Smooth muscle cell (in vitro differentiated cells): Measurements from ENCODE around the gene IRF2BP1. TPM values are rescaled to one million over a fixed set of nuclear protein-coding genes. Genes with fewer than 3 reads are reported as not detected.

Experiments used
- DNase-seq: peaks from one replicate; lab custom pipeline; 2025; ENCODE audit not compliant: unreplicated experiment; lab: John Stamatoyannopoulos, UW
- H2AFZ ChIP-seq: fragments of 200-600 bp; sonication (generic); 2 replicates; pipeline ENCODE4 v1.6.0; 2016; ENCODE audit warnings: antibody characterized with exemption, low read depth, mild to moderate bottlenecking
- H3F3A ChIP-seq: fragments of 200-600 bp; sonication (generic); 2 replicates; pipeline ENCODE4 v1.6.0; 2017; ENCODE audit warnings: antibody characterized with exemption, low read depth
- H3K27ac ChIP-seq: fragments of 200-600 bp; sonication (generic); 2 replicates; pipeline ENCODE4 v1.5.1; 2016; ENCODE audit warnings: low read depth, mild to moderate bottlenecking
- H3K27me3 ChIP-seq: fragments of 200-600 bp; sonication (generic); 2 replicates; pipeline ENCODE4 v1.6.1; 2016; ENCODE audit warnings: low read depth, mild to moderate bottlenecking
- H3K36me3 ChIP-seq: fragments of 200-600 bp; sonication (generic); 2 replicates; pipeline ENCODE4 v1.5.1; 2016; ENCODE audit warnings: low read depth
- H3K4me1 ChIP-seq: fragments of 200-600 bp; sonication (generic); 2 replicates; pipeline ENCODE4 v1.5.1; 2016; ENCODE audit warnings: low read depth
- H3K4me2 ChIP-seq: fragments of 200-600 bp; sonication (generic); 2 replicates; pipeline ENCODE4 v1.6.0; 2016; ENCODE audit warnings: mild to moderate bottlenecking
- H3K4me3 ChIP-seq: fragments of 200-600 bp; sonication (generic); 2 replicates; pipeline ENCODE4 v1.5.1; 2016; ENCODE audit warnings: mild to moderate bottlenecking
- H3K79me2 ChIP-seq: fragments of 200-600 bp; sonication (generic); 2 replicates; pipeline ENCODE4 v1.6.0; 2016; ENCODE audit warnings: low read depth, mild to moderate bottlenecking
- H3K9ac ChIP-seq: fragments of 200-600 bp; sonication (generic); 2 replicates; pipeline ENCODE4 v1.6.0; 2016; ENCODE audit warnings: low read depth
- H3K9me3 ChIP-seq: fragments of 200-600 bp; sonication (generic); replicated peaks from 2 replicates; pipeline ENCODE4 v1.5.1; 2016; ENCODE audit warnings: low read depth
- H4K20me1 ChIP-seq: fragments of 200-600 bp; sonication (generic); 2 replicates; pipeline ENCODE4 v1.6.0; 2016; ENCODE audit warnings: low read depth
- CTCF ChIP-seq: fragments of 200-600 bp; sonication (generic); IDR thresholded peaks from 2 replicates; pipeline ENCODE4 v1.5.1; 2017; ENCODE audit warnings: borderline replicate concordance, mild to moderate bottlenecking, antibody characterized with exemption; ENCODE audit not compliant: insufficient read depth, poor library complexity, severe bottlenecking
- WGBS: methylation state at CpG from one replicate; pipeline ENCODE4 v1.1.7; 2016; ENCODE audit warnings: low lambda C conversion rate; 5-methylcytosine and 5-hydroxymethylcytosine counted together
- polyA plus RNA-seq: library from polyadenylated mRNA; unstranded; fragments of >200 nt; fragmentation: Nextera tagmentation; extraction: Ambion mirVana; gene quantifications from 2 replicates; pipeline ENCODE4 v1.2.1, GENCODE V29; 2016
- total RNA-seq: library from RNA; depleted of rRNA; stranded (reverse); fragments of >200 nt; gene quantifications from 2 replicates; pipeline ENCODE4 v1.2.3, GENCODE V29; 2014

The IRF2BP1 gene
- total and polyA plus RNA-seq, 2 experiments from 2014 or later: 12.9 to 19.0 TPM

GRCh38 chr19:45884682-45885555, 1.0 kb downstream of the IRF2BP1 start:
- TF ChIP-seq CTCF: no peak
- peaks cover 18% of the 10 kb centered on the region for H3K79me2 ChIP-seq
- H3K4me2 ChIP-seq: peak overlapping the region; percentile 89
- peak overlapping the region; percentile 67 for H3K4me3 ChIP-seq
- peak overlapping the region; percentile 73 for H3K9ac ChIP-seq
- H2AFZ ChIP-seq: no peak overlapping the region
- no peaks in the 10 kb centered on the region for H3K9me3 ChIP-seq
- no peaks in the 10 kb centered on the region for H3K36me3 ChIP-seq
- 75% methylated on average over 53 of the region's 72 CpGs for WGBS
- H4K20me1 ChIP-seq: peaks cover 23% of the 10 kb centered on the region
- H3F3A ChIP-seq: peaks cover 8% of the 10 kb centered on the region
- H3K4me1 ChIP-seq: peaks cover 20% of the 10 kb centered on the region
- no peak for DNase-seq
- peak overlapping the region; percentile 97 for H3K27ac ChIP-seq
- no peaks in the 10 kb centered on the region for H3K27me3 ChIP-seq

GRCh38 chr19:45883881-45884681, 1.9 kb downstream of the IRF2BP1 start:
- H2AFZ ChIP-seq: no peak overlapping the region
- 96% methylated on average over 52 of the region's 57 CpGs for WGBS
- no peak for DNase-seq
- no peaks in the 10 kb centered on the region for H3K9me3 ChIP-seq
- no peak overlapping the region for H3K27ac ChIP-seq
- peaks cover 20% of the 10 kb centered on the region for H3K4me1 ChIP-seq
- peaks cover 18% of the 10 kb centered on the region for H3K79me2 ChIP-seq
- no peak for TF ChIP-seq CTCF
- H3K27me3 ChIP-seq: no peaks in the 10 kb centered on the region
- H3K4me3 ChIP-seq: no peak overlapping the region
- no peak overlapping the region for H3K9ac ChIP-seq
- peaks cover 23% of the 10 kb centered on the region for H4K20me1 ChIP-seq
- no peaks in the 10 kb centered on the region for H3K36me3 ChIP-seq
- H3F3A ChIP-seq: peaks cover 8% of the 10 kb centered on the region
- peak overlapping the region; percentile 38 for H3K4me2 ChIP-seq

GRCh38 chr19:45883586-45883880, 2.4 kb downstream of the IRF2BP1 start:
- WGBS: 27% methylated on average over 5 of the region's 5 CpGs
- Histone ChIP-seq H3K4me2 (peak overlapping the region; percentile 38), H3K9ac (no peak overlapping the region), H3K79me2 (peaks cover 18% of the 10 kb centered on the region), H3K36me3 (no peaks in the 10 kb centered on the region), H3F3A (peaks cover 8% of the 10 kb centered on the region), H3K27ac (no peak overlapping the region), H3K4me1 (peaks cover 20% of the 10 kb centered on the region), H2AFZ (no peak overlapping the region), H3K27me3 (no peaks in the 10 kb centered on the region), H3K9me3 (no peaks in the 10 kb centered on the region), H3K4me3 (no peak overlapping the region), H4K20me1 (peaks cover 23% of the 10 kb centered on the region)
- no peak for TF ChIP-seq CTCF
- DNase-seq: no peak
